Bronchus fibroblast of lung (primary cell): Measurements from ENCODE around the gene SLC4A3. TPM values are rescaled to one million over a fixed set of nuclear protein-coding genes. Genes with fewer than 3 reads are reported as not detected.

ENCODE experiments used
- total RNA-seq: library from RNA; depleted of rRNA; stranded (reverse); fragments of >200 nt; gene quantifications from 2 replicates; pipeline ENCODE4 v1.2.3, GENCODE V29; 2015

The SLC4A3 gene
- total RNA-seq: 1.3 and 1.8 TPM in 2 replicates

GRCh38 chr2:219627103-219628100 lies at the start of gene SLC4A3:
Gene SLC4A3 (plus strand): TSS chr2:219627630. CDS start chr2:219627993, 363 bp downstream.

DNA sequence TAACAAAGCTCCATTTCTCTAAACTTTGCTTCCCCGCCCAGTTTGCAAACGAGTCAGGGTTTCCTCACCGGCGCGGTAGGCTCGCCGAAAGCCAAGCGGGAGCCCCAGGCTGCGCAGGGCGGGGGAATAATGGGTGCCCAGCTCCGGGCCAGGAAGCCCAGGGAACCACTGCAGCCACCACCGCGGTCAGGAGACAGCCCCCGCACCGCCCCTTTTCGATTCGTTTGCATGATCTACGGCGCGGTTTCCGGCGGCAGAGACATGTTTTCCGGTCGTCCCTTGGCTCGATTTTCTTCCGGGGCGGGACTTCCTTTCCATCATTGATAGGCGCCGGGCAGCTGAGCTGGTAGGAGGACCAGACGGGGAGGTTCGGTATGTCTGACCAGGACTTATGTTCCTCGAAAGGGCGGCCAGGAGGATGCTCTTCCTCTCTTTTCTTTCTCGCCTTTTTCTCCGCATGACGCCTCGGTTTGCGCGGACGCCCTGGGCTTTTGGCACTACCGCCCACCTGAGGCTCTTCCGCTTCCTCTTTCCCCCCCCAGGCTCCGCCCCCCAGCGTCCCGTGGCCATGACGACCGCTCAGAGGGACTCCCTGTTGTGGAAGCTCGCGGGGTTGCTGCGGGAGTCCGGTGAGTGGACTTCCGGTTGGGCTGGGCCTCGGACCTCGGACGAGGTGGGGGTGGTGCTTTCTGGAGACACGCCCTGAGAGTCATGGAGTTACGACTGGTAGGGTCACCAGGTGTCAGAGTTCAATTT lies 29.7 kb upstream of the SLC4A3 start, which contains the start of gene STK11IP:
Gene STK11IP (plus strand): TSS at position 306 of the 756 bp plus-strand sequence. CDS start 263 bp downstream, at position 569.

Other genes with a start within 250 kb of the SLC4A3 start
- 42.2 and 45.6 TPM in 2 replicates for gene DNPEP, start 239.7 kb upstream of the SLC4A3 start, total RNA-seq
- gene DES, start 209.3 kb upstream of the SLC4A3 start, total RNA-seq: 3.0 and 5.0 TPM in 2 replicates
- gene SPEG, start 192.8 kb upstream of the SLC4A3 start, total RNA-seq: 13.2 and 14.0 TPM in 2 replicates
- gene GMPPA, start 128.7 kb upstream of the SLC4A3 start, total RNA-seq: 57.2 and 64.1 TPM in 2 replicates
- 0.34 TPM in 1 of 2 replicates, not detected in the other for gene ASIC4, start 113.1 kb upstream of the SLC4A3 start, total RNA-seq
- gene CHPF, start 83.8 kb upstream of the SLC4A3 start, total RNA-seq: 94.3 and 95.3 TPM in 2 replicates
- 0.74 and 1.2 TPM in 2 replicates for gene TMEM198, start 83.6 kb upstream of the SLC4A3 start, total RNA-seq
- gene OBSL1, start 56.1 kb upstream of the SLC4A3 start, total RNA-seq: 32.0 and 32.1 TPM in 2 replicates
- gene INHA, start 55.3 kb upstream of the SLC4A3 start, total RNA-seq: not detected in 2 replicates
- 9.7 and 10.4 TPM in 2 replicates for gene STK11IP, start 29.8 kb upstream of the SLC4A3 start, total RNA-seq